ENCODE measurements around the gene TARBP2.

The TARBP2 gene

DNA sequence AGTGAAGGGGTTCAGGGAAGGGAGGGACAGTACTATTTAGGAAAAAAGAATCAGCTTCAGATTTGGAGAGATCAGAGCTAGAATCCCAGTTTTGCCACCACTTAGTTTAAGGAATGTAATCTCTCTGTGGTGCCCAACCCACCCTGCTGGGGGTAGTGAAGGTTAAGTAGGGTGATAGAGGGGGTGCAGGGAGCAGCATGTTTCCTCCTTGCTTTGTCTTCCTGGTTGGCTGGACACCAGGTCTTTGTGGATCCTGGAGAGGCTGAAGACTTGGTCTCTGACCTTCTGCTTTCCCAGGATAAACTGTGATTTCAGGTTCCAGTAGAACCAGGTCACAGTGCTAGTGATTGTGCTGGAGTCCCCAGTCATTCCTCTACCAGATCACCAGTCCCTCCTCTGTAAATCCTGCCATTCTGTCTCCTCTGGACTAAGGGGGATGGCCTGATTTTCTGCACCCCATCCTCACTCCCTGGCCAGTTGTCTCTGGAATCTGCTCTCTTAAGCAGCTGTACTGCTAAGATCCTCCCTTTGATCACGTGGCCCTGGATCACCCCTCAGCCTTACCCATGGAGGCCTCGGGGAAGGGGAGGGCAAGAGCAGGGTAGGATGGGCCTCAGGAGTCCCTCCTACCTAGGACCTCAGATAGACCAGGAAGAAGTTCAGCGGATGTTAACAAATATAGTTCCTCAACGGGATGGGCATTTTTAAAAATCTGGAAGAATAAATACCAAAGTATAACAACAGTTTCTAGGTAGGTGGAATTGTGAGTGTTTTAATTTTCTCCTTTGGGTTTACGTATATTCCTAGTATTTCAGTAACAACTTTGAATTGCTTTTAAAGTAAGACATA, 5.0 kb upstream of the TARBP2 start:
- DNase-seq (ENCODE audit: low read depth in 4 of 4, low spot score in 1 of 4): no peak

DNA sequence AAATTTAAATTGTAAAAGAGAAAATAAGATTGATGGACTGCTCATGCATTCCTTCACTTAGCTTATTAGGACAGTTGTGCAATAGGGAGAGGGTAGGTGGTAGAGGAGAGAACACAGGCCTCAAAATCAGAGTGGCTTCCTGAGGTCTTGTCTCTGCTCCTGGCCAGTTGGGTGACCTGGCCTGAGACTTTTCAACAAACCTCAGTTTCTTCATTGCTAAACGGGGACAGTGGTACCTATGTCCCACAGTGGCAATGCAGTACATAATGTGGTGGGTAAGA, 4.4 kb upstream of the TARBP2 start:
- no peak for DNase-seq (ENCODE audit: low read depth in 4 of 4, low spot score in 1 of 4)

DNA sequence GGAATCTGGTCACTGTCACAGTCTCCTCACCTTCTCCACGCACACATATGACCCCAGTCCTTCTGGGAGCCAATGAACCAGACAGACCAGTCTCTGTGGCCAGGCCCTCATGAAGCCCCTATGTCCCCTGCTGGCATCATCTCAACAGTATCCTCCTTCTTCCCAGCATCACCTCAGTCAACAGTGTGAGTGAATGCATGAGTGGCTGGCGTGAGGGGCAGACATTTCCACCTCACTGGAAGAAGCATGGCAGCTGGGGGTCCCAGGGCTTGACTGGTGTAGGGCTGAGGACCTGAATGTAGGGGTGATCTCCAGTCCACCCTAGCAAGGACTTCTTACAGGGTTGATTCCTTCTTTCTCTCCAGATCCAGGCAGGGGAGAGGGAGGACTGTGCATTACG, 3.6 kb upstream of the TARBP2 start:
- no peak for DNase-seq (ENCODE audit: low read depth in 4 of 4, low spot score in 1 of 4)

DNA sequence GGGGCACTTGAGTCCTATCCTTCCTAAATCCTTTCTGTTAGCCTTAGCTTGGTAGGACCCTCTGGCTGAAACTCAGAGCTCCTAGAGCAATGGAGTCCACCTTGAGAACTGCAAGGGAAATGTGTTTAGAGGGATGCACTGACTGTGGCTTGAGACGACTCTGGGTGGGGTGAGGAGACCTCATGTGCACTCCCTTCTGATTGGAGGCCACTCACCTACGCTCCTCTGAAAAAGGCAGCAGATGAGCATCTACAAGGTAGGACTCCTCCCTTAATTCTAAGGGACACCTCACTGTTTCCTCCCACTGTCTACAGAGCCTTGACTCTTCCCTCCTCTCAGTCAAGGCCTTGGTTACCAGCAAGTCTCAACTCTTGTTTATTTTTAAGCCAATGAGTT, 2.9 kb upstream of the TARBP2 start:
- DNase-seq (ENCODE audit: low read depth in 4 of 4, low spot score in 1 of 4): no peak

GRCh38 chr12:53499266-53500141, 1.6 kb upstream of the TARBP2 start, which contains the start of gene MAP3K12:
Gene MAP3K12, minus strand, starts transcription at chr12:53499458. Its CDS starts 12,067 bp downstream, at chr12:53487391.
- peak in 3 of 4 experiments; percentile 36 to 57 (median 53) for DNase-seq (ENCODE audit: low read depth in 4 of 4, low spot score in 1 of 4)

GRCh38 chr12:53500142-53500775, 824 bp upstream of the TARBP2 start:
- no peak for DNase-seq (ENCODE audit: low read depth in 4 of 4, low spot score in 1 of 4)

GRCh38 chr12:53501615-53502181, 615 bp downstream of the TARBP2 start:
- DNase-seq (ENCODE audit: low read depth in 4 of 4, low spot score in 1 of 4): no peak

- no peak for DNase-seq (ENCODE audit: low read depth in 4 of 4, low spot score in 1 of 4)
Measured at GRCh38 chr12:53502331-53502730, 1.2 kb downstream of the TARBP2 start.

GRCh38 chr12:53502983-53503728, 2.1 kb downstream of the TARBP2 start:
- no peak for DNase-seq (ENCODE audit: low read depth in 4 of 4, low spot score in 1 of 4)

- no peak for DNase-seq (ENCODE audit: low read depth in 4 of 4, low spot score in 1 of 4)
Measured at GRCh38 chr12:53504004-53504920, 3.2 kb downstream of the TARBP2 start.

- DNase-seq (ENCODE audit: low read depth in 4 of 4, low spot score in 1 of 4): no peak
Measured at GRCh38 chr12:53505086-53505485, 4.0 kb downstream of the TARBP2 start.

GRCh38 chr12:53505555-53506449, 4.7 kb downstream of the TARBP2 start:
- DNase-seq (ENCODE audit: low read depth in 4 of 4, low spot score in 1 of 4): no peak

DNA sequence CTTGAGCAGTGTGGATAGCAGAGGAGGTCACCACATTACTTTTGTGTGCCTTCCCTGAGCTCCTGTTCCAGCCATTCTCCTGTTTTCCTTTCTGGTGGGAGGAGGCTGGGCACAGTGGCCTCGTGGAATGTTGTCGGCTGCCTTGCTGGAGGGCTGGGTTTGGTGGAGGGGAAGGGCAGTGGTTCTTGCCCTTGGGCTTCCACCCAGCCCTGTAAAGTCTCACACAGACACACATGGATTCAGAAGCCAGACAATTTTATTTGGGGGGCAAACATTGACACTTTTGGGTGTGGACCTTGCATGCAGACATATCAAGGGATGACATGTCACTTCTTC, 5.3 kb downstream of the TARBP2 start:
- no peak for DNase-seq (ENCODE audit: low read depth in 4 of 4, low spot score in 1 of 4)

DNA sequence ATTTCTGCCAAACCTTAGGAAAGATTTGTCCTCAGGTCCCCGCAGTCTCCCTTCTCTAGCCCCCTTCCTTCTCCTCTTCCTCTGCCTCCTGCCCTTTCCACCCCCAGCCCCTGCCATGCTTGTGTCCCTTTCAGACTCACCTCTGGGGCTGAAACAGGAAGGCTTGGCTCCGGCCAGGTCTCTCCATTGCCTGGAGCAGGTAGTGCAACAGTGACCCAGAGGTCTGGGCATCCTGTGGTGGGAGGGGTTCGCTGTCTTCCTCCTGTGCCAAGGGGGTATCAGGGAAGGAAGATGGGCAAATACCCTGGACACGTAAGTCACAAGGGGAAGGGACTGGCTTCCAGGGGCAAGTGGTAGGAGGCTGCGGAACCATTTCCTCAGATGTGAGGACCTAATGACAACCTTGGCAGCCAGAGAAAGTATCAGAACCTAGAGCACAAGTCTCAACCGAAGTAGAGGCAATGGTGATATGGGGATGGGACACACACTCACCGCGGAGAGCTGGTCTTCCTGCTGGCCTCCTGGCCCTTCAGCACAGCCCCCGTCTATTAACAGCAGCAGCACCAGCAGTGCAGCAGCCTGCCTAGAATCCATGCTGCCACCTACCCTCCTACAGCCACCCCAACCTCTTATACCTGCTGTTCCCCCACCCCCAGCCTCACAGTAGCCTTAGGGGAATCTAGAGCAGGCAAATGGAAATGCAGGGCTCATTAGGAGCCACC, 6.0 kb downstream of the TARBP2 start, which contains the start of gene NPFF:
TSS of gene NPFF (minus strand) at position 604 of the 722 bp plus-strand sequence. CDS start at position 594, 10 bp downstream.
- no peak for DNase-seq (ENCODE audit: low read depth in 4 of 4, low spot score in 1 of 4)

- no peak for DNase-seq (ENCODE audit: low read depth in 4 of 4, low spot score in 1 of 4)
Measured at GRCh38 chr12:53507603-53507885, 6.5 kb downstream of the TARBP2 start.

- peak; percentile 53 to 80 (median 71) for DNase-seq (ENCODE audit: low read depth in 4 of 4, low spot score in 1 of 4)
Measured at GRCh38 chr12:53508534-53509170, 7.6 kb downstream of the TARBP2 start.

- no peak for DNase-seq (ENCODE audit: low read depth in 4 of 4, low spot score in 1 of 4)
Measured at GRCh38 chr12:53510181-53510812, 9.2 kb downstream of the TARBP2 start.

All from stimulated activated CD4-positive, alpha-beta T cell treated with anti-CD3 and anti-CD28 coated beads, Interleukin-1b, Interleukin-23, amount 100 ng/mL, for 24 hours (primary cell).